GM19193 (cell line): Measurements from ENCODE around the gene CTDSPL.

Experiments
- POLR2A ChIP-seq: IDR thresholded peaks from 4 replicates; pipeline ENCODE4 v1.6.1; 2011; ENCODE audit not compliant: insufficient read depth, insufficient read length; ENCODE audit errors: extremely low read depth

Gene CTDSPL

GRCh38 chr3:37993820-37994638, 132.3 kb downstream of the CTDSPL start:
- TF ChIP-seq POLR2A, result peak; percentile 85

GRCh38 chr3:37994639-37994972, 132.9 kb downstream of the CTDSPL start:
- TF ChIP-seq POLR2A, result no peak

- TF ChIP-seq POLR2A, result no peak
Observed at GRCh38 chr3:37995652-37996641, 134.3 kb downstream of the CTDSPL start.

- no peak for TF ChIP-seq POLR2A
Observed at GRCh38 chr3:37996785-37997301, 135.2 kb downstream of the CTDSPL start.

- no peak for TF ChIP-seq POLR2A
Observed at GRCh38 chr3:37997342-37997741, 135.7 kb downstream of the CTDSPL start.

- TF ChIP-seq POLR2A, result no peak
Observed at GRCh38 chr3:37997791-37998370, 136.2 kb downstream of the CTDSPL start.

- TF ChIP-seq POLR2A, result no peak
Observed at GRCh38 chr3:37999836-38000235, 138.2 kb downstream of the CTDSPL start.

GRCh38 chr3:38000242-38000916, 138.7 kb downstream of the CTDSPL start:
- no peak for TF ChIP-seq POLR2A

- no peak for TF ChIP-seq POLR2A
Observed at GRCh38 chr3:38000965-38001455, 139.3 kb downstream of the CTDSPL start.

- no peak for TF ChIP-seq POLR2A
Observed at GRCh38 chr3:38001456-38002081, 139.9 kb downstream of the CTDSPL start.

GRCh38 chr3:38002291-38002876, 140.7 kb downstream of the CTDSPL start:
- TF ChIP-seq POLR2A, result no peak

- no peak for TF ChIP-seq POLR2A
Observed at GRCh38 chr3:38002940-38003339, 141.3 kb downstream of the CTDSPL start.

- TF ChIP-seq POLR2A, result peak; percentile 18
Observed at GRCh38 chr3:38003371-38003816, 141.7 kb downstream of the CTDSPL start.
